Astrocyte of the spinal cord (primary cell): Measurements from ENCODE around the gene OSBPL3.

Experiments
- DNase-seq: peaks from one replicate; pipeline ENCODE4 v3.0.0; 2011; ENCODE audit warnings: low read depth, low spot score
- H3K4me3 ChIP-seq: 2 replicates; pipeline ENCODE4 v1.5.1; 2011; ENCODE audit warnings: low read depth, mild to moderate bottlenecking, low read length, moderate library complexity
- in situ Hi-C: cut with HindIII; loops from 2 replicates; pipeline ENCODE4 v1.10.0; 2017; ENCODE audit warnings: low sequenced_read_pairs
- TF ChIP-seq, protein P1 (sequence below): IDR thresholded peaks from 2 replicates; pipeline ENCODE4 v1.5.1; 2012; ENCODE audit warnings: low read depth, mild to moderate bottlenecking, low read length, inconsistent platforms

OSBPL3 gene

DNA sequence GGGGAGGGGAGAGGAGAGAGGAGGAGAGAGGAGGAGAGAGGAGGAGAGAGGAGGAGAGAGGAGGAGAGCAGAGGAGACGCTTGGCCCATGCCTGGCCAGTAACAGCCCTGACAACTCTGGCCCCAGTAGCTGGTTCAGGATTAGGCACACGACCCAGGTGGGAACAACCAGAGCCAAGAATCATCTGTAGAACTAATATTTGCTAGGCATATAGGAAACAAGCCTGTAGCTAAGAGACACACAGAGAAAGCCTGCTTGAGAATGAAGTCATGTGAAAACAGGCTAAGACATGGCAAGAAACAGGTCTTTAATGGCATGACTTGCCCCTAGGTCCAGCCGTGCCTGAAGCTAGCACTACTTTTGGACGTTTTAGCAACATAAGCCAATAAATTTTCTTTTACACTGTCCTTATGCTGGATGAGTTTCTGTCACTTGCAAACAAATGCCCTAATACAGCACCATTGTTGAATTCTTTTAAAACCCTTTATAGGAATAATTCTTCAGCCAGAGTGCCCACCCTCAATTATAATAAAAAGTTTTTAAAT is 17.5 kb downstream of the OSBPL3 start:
- in situ Hi-C loops: no loop called here
- no peak overlapping the region for H3K4me3 ChIP-seq
- DNase-seq: no peak
- TF ChIP-seq, protein P1, sequence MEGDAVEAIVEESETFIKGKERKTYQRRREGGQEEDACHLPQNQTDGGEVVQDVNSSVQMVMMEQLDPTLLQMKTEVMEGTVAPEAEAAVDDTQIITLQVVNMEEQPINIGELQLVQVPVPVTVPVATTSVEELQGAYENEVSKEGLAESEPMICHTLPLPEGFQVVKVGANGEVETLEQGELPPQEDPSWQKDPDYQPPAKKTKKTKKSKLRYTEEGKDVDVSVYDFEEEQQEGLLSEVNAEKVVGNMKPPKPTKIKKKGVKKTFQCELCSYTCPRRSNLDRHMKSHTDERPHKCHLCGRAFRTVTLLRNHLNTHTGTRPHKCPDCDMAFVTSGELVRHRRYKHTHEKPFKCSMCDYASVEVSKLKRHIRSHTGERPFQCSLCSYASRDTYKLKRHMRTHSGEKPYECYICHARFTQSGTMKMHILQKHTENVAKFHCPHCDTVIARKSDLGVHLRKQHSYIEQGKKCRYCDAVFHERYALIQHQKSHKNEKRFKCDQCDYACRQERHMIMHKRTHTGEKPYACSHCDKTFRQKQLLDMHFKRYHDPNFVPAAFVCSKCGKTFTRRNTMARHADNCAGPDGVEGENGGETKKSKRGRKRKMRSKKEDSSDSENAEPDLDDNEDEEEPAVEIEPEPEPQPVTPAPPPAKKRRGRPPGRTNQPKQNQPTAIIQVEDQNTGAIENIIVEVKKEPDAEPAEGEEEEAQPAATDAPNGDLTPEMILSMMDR: no peak

DNA sequence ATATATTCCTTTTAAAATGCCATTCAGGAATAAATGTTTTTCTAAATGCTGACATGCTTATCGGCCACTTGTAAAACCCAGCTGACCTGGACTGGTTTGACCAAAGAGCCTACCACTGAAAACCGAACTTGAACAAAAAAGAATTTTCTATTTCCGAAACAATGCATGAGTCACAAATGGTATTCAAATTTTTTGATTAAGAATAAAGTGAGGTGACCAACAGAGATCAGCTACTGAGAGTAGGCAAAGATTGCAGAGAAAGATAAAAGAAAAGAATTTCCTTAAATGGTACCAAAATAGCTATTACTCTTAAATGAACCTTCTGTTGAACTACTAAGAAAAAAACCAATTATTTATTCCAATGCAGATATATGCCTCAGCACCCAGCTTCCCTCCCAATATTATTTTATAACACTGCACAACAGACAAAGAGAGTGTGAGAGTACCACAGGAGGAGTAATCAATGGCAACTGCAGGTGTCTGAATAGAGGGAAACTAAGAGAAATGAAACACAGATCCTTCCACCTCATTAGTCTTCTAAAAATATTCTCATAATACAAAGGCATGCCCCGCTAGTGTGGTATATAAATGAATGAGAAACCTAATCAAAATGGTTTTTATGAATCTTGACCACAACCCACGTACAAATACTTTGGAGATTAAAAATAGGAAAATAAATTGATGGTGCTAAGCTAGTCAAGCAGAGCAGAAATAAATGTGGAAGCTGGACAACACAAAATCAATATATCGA is 20.1 kb downstream of the OSBPL3 start:
- DNase-seq: no peak
- in situ Hi-C loops: no loop called here
- no peak overlapping the region for H3K4me3 ChIP-seq
- TF ChIP-seq, protein P1: no peak

DNA sequence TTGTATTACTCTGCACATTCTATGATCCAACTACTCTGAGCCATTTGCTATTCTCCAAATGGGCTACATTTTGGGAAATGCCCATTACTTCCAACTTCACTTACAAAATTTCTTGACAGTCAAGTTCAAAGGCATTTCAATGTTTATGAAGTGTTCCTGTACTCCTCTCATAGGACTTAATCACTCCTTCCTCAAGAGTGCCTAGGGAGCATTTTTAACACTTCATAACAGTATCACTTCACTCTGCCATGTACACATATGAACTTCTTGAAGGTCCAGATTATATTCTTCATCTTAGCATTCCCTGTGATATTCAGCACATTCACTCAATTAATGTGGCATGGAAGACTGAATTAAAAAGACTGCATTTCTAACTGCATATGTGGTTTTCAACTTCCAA is 21.6 kb downstream of the OSBPL3 start:
- in situ Hi-C loops: no loop called here
- no peak overlapping the region for H3K4me3 ChIP-seq

DNA sequence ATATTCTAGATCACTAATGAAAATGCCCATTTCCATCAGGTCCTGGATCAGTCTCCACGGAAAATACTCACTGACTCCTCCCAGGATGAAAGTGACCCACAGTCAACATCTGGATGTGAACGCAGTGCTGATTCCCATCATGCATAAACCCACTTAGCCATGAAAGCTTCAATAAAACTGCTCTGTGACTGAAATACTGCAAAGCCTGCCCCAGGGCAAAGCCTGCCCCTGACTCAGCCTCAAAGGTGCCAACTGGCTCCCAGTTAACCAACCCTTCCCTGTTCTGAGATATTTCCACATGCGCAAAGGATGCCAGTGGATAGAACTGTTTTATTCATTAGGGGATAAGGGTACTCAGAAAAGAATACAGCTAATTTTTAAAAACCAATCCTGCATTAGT is 24.0 kb downstream of the OSBPL3 start:
- TF ChIP-seq, protein P1: no peak
- no peak for DNase-seq
- H3K4me3 ChIP-seq: no peak overlapping the region
- in situ Hi-C loops: no loop called here

More for the DNA sequence above, 21.6 kb downstream of the OSBPL3 start:
- TF ChIP-seq, protein P1: no peak
- no peak for DNase-seq

DNA sequence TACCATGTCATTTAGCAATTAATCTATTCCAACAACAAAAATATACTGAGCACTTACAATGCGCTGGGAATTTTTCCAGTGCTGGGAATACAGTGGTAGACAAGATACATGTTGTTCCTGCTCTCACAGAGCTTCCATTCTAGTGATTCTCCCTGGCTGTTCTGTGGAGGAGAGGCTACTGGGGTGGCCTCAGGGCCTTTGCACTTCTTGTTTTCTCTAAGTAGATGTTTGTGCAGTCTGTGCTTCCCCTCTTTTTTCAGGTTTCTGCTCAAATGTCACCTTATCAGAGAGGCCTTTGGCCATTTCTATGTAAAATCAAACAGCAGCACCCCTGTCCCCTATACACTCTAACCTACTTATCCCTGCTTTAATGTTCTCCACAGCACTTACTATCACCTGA is 24.7 kb downstream of the OSBPL3 start:
- TF ChIP-seq, protein P1: no peak
- DNase-seq: no peak
- H3K4me3 ChIP-seq: no peak overlapping the region
- in situ Hi-C loops: no loop called here

DNA sequence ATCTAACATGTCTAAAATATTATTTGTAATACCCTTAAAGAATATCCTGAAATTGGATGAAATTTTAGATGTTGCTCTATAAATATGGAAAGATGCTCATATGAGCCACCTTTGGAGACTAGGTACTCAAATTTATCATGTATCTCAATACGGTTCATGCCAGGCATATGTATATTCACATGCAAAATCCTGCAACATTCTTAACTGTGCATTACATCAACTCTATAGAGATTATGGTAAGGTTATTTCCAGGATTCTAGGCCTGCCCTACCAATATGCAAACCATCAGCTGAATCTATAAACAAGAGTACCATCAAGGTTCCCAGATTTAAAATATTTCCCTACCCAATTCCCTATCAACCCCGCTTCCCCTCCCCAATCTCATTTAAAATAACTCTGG is 27.5 kb downstream of the OSBPL3 start:
- DNase-seq: no peak
- no peak overlapping the region for H3K4me3 ChIP-seq
- TF ChIP-seq, protein P1: no peak
- in situ Hi-C loops: no loop called here
